HG02870 (cell line): ENCODE results near the gene GRK5.

Source experiments
- ATAC-seq: cut with Tn5 transposase; IDR thresholded peaks from one replicate; pipeline ENCODE4 v1.9.1; 2021; ENCODE audit warnings: mild to moderate bottlenecking, moderate library complexity; ENCODE audit not compliant: unreplicated experiment

The GRK5 gene

DNA sequence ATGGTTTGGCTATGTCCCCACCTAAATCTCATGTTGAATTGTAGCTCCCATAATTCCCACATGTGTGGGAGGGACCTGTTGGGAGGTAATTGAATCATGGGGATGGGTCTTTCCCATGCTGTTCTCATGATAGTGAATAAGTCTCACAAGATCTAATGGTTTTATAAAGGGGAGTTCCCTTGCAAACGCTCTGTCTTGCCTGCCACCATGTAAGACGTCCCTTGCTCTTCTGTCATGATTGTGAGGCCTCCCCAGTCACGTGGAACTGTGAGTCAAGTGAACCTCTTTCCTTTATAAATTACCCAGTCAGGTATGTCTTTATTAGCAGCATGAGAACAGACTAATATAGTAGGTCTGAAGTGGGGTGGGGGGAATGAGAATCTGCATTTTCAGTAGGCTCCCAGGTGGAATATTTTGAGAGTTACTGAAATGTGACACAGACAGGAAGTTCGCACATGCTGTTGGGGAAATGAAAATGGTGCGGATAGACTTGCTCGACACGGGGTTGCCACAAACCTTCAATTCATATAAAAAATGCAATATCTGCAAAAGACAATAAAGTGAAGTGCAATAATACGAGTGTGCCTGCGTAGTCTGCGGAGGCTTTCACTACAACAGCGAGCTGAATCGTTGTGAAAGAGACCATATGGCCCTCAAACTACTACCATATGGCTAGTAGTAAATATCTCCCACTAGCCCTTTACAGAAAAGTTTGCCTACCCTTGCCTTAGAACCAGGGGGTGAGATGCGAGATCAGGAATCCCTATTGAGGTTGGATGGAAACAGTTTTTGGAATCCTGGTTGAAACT, 166.1 kb downstream of the GRK5 start:
- ATAC-seq, result no peak

DNA sequence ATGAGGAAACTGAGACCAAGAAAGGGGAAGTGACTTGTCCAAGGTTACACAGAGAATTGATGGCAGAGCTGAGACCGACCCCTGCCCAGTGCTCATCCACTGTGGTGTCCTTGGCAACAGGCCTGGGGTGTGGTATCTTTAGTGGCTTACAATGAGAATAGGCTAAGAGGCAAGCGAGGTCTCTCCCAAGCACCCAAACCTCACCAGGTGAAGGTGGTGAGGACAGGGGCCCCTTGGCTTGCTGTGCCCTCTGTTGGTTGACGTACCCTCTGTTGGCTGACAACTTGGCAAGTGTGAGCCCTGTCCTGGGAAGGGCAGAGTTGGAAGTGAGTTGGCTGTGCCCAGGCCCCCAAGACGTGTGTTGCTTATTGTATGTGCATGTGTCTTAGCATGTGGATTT, 166.9 kb downstream of the GRK5 start:
- no peak for ATAC-seq

- no peak for ATAC-seq
These were observed 168.4 kb downstream of the GRK5 start for GRCh38 chr10:119375574-119376272.

- no peak for ATAC-seq
These were observed 170.1 kb downstream of the GRK5 start for GRCh38 chr10:119377451-119377957.

GRCh38 chr10:119377958-119378736, 170.8 kb downstream of the GRK5 start:
- ATAC-seq, result no peak

- no peak for ATAC-seq
These were observed 171.3 kb downstream of the GRK5 start for GRCh38 chr10:119378737-119379067.

- ATAC-seq, result no peak
These were observed 172.2 kb downstream of the GRK5 start for GRCh38 chr10:119379466-119380071.

GRCh38 chr10:119383174-119383856, 175.9 kb downstream of the GRK5 start:
- ATAC-seq, result no peak

DNA sequence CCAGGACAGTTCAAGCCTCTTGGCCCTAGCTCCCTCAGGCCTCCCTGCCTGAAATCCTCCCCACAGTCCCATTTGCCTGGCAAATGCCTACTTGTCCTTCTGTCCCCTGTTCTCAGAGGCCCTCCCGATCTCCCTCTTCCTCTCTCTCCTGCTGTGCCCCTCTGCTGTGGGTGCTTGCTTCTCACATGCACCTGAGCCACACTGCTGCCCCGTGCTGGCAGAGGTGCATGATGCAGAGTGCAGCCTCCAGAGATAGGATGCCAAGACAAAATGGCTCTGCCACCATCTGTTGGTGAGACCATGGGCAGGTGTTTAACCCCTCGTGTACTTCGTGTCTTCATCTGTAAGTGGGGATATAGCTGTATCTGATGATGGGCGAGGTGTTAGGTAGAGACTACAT, 176.8 kb downstream of the GRK5 start:
- ATAC-seq, result no peak

DNA sequence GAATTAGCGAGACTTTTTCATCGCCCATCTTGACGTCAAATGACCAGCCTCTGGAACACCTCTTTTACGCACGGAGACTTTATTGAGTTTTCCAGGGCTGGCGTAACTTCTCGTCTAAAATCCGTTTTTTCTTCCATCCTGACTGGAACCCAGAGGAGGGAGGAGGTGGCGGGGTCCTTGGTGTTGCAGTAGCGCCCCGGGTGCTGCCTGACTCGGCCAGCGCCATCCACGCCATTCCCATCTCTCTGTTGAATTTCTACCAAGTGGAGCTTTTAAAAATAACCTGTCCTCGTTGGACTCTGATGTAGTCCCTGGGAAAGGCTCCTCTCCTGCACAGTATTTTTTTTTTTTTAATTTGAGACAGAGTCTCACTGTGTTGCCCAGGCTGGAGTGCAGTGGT, 179.3 kb downstream of the GRK5 start:
- no peak for ATAC-seq

DNA sequence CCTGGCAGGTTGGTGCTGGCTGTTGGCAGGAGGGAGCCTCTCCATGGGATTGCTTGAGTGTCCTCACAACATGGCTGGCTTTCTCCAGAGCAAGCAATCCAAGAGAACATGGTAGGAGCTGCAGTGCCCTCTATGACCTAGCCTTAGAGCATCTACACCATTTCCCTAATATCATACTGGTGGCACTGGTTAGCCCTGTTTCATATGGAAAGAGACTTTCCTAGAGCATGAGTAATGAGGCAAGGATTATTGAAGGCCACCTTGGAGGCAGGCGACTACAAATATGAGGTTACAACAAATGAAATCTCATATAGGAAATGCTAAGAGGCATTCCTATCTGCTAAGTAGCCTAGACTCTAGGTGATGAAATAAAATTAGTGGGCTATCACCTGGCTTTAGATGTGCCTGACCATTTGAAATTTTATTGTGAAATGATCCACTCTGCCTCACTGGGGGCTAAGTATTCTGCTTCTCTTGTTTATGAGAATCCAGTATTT, 181.5 kb downstream of the GRK5 start:
- ATAC-seq, result no peak

GRCh38 chr10:119391440-119392251, 184.3 kb downstream of the GRK5 start:
- no peak for ATAC-seq

DNA sequence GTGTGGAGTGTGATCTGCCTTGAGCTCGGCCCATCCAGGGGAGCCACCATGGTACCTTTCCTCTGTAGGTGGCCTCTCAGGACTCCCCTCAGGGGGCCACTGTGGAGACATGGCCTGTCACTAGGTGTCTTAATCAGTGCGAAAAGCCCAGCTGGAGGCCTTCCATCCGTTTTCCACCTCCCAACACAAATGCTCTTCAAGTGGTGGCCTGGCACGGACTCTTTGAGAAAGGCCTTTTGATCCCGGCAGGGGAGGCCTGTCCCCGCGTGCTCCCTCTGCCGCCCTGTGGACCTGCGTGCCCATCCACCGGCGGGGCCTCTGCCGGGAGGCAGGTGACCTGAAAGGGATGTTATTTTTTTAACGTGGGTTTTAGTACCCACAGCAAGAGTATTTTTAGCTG, 185.6 kb downstream of the GRK5 start:
- ATAC-seq, result no peak

DNA sequence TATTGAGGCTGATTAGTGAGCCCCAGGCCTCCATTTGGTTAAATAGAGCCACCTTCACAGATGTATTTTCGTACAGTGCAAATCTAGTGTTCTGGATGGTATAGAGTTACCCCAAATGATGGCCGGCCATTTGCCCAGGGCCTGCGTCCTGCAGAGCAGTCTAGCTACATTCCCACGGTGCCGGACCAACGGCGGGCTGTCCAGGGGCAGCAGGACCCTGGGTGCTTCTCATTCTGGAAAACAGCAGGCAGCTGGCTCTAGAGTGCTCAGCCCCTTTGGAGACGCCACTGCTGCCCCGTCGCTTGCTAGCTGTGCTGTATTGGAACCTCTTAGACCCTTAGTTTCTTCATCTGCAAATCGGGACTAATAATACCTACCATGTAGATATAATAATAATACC, 186.1 kb downstream of the GRK5 start:
- ATAC-seq, result no peak

DNA sequence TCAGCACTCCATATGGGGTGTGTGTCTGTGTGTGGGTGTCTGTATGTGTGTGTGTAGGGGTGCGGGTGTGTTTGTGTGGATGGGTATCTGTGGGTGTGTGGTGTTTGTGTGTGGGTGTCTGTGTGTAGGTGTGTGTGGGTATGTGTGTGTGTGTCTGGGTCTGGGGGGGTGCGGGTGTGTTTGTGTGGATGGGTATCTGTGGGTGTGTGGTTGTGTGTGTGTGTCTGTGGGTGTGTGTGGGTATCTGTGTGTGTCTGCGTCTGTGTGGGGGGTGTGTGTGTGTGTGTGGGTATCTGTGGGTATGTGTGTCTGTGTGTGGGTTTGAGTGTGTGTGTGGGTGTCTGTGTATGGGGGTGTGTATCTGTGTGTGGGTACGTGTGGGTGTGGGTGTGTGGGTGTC, 186.5 kb downstream of the GRK5 start:
- no peak for ATAC-seq

GRCh38 chr10:119394657-119395279, 187.4 kb downstream of the GRK5 start:
- no peak for ATAC-seq

GRCh38 chr10:119395280-119396007, 188.1 kb downstream of the GRK5 start:
- ATAC-seq, result no peak

DNA sequence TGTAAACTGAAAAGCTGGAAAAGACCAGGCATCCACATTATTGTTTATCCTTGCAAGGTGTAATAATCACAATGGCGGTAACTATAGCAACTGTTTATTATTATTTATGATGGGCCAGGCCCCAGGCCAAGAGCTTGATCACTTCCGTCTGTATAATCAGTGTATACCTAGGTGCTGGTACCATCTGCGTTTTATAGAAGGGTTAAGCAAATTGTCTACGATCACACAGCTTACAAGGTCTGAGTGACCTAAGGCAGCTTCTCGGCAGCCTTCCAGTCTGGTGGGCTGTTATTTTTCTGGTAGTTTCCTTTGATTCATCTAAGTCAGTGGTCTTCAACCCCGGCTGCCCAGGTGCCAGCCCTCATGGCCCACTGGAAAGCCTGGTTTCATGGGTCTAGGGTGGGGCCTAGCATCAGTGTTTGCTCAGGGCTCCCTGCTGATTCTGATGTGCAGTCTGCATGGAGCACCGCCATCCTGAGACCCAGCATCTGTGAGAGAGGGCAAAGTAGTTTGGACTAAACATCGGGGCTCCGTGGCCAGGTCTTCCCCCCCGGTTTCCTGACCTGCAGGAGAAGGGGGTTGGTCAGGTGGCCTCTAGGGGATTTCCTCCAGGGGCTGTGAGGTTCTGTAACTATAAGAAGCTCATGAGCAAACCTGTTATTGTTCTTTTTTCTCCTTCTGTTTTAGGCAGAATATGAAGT, 188.8 kb downstream of the GRK5 start:
- ATAC-seq, result no peak
